Naive B cell (primary cell): ENCODE measurements around the gene COX5A. TPM values are rescaled to one million over a fixed set of nuclear protein-coding genes. Genes with fewer than 3 reads are reported as not detected.
"Not testable (repeated sequence)": the region's sequence is repeated elsewhere in the genome, so short reads cannot be mapped to it uniquely, and the experiment has no call there.

Experiments
- ATAC-seq, 2 donors: fragments of 150-1000 bp; cut with Tn5 transposase; 2 replicates each; pipeline ENCODE4 v1.10.0; 2021; ENCODE audit warnings: low read depth in 2 of 2, mild to moderate bottlenecking in 2 of 2, moderate library complexity in 2 of 2
- DNase-seq: peaks from one replicate; pipeline ENCODE4 v3.0.0; 2022
- H3K27ac Mint-ChIP-seq, 6 donors: one replicate each; pipeline ENCODE4 v1.8.0; 2020 to 2022; ENCODE audit warnings: mild to moderate bottlenecking in 6 of 6, mixed read lengths in 6 of 6, moderate library complexity in 5 of 6, inconsistent platforms in 2 of 6
- H3K27me3 Mint-ChIP-seq, 3 donors: one replicate each; pipeline ENCODE4 v1.8.0; 2021 to 2022; ENCODE audit warnings: mixed read lengths in 3 of 3, mild to moderate bottlenecking in 1 of 3
- H3K36me3 Mint-ChIP-seq, 2 donors: one replicate each; pipeline ENCODE4 v1.8.0; 2020 to 2022; ENCODE audit warnings: mixed read lengths in 2 of 2, inconsistent platforms in 1 of 2, mild to moderate bottlenecking in 1 of 2
- H3K4me1 Mint-ChIP-seq, 3 donors: one replicate each; pipeline ENCODE4 v1.8.0; 2020 to 2022; ENCODE audit warnings: mixed read lengths in 3 of 3, inconsistent platforms in 1 of 3, mild to moderate bottlenecking in 1 of 3, moderate library complexity in 1 of 3
- H3K4me3 Mint-ChIP-seq, 8 donors: one replicate each; pipeline ENCODE4 v1.8.0; 2020 to 2022; ENCODE audit warnings: mild to moderate bottlenecking in 8 of 8, mixed read lengths in 8 of 8, moderate library complexity in 8 of 8, inconsistent platforms in 2 of 8
- H3K9me3 Mint-ChIP-seq, 7 donors: one replicate each; pipeline ENCODE4 v1.8.0; 2020 to 2022; ENCODE audit warnings: mixed read lengths in 7 of 7, mild to moderate bottlenecking in 5 of 7, inconsistent platforms in 2 of 7, moderate library complexity in 1 of 7
- polyA plus RNA-seq, 6 donors: library from polyadenylated mRNA; unstranded; fragments of 300-500 nt; fragmentation: Illumina TruSeq; gene quantifications; one replicate each; pipeline ENCODE4 v1.2.3, GENCODE V29; 2021; ENCODE audit warnings: low read depth in 6 of 6

COX5A gene
- polyA plus RNA-seq, 6 donors from 2014 or later = 250 to 322 (median 270) TPM

DNA sequence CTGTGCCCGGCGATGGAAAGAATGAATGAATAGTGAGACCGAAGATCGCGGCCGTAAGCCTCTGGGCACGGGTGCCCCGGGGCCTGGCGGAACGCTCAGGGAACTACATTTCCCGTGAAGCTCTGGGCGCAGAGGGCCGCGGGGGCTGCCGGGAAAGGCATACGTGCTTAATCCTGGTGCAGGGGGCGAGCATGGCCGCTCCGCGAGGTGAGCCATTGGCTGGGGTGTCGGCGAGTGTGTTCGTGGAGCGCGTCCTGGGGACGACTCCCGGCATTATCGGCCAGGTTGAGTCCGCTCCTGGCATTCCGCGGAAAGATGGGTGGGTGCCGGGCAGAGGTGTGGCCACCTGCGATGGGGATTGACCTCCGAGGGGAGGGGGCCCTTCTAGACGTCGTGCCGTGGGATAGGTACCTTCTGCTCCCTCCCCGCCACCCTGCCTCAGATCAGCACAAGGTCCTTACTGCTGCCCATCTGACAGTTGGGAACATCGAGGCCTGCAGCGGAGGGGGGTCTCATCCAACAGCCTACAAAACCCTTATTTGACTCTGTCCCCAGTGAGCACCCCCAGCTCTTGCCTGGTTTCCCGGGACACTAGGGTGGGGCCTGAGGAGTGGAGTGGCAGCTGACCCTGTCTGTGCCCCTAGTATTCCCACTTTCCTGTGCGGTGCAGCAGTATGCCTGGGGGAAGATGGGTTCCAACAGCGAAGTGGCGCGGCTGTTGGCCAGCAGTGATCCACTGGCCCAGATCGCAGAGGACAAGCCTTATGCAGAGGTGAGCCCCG lies 47.8 kb downstream of the COX5A start, which contains the start of gene MPI:
TSS of gene MPI (plus strand) at position 160 of the 782 bp plus-strand sequence. CDS start at position 192, 32 bp downstream.
- Mint-ChIP-seq H3K4me1 (peaks cover 29 to 37% (median 37%) of the 10 kb centered on the region in 3 donors), H3K36me3 (peaks cover 0 to 7% of the 10 kb centered on the region in 2 donors), H3K27ac (peak within 1 kb of the TSS; percentile 45 to 91 (median 78)), H3K4me3 (peak within 1 kb of the TSS; percentile 85 to 96 (median 92)), H3K9me3 (no peaks in the 10 kb centered on the region), H3K27me3 (no peaks in the 10 kb centered on the region)
- ATAC-seq (peak; percentile 100), DNase-seq (peak; percentile 81)

DNA sequence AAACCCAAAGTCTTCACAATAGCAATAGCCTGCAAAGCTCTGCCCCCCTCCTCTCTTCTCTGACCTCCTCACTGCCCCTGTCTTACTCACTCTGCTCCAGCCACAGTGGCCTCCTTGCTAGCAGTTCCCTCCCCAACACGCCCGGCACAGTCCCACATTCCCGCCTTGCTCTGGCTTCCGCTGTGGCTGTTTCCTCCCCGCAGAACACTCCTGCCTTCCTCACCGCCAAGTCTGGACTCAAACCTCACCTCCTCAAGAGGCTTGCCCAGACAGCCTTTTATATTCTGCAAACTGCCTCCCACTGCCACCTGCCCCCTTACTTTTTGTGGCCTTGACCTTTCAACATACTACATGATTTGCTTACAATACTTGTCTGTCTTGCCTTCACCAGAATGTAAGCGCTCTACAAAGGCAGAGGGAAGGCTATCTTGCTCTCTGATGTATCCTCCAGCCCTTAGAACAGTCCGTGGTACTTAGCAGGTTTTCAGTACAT lies 48.4 kb downstream of the COX5A start:
- DNase-seq = no peak
- Mint-ChIP-seq H3K36me3 (peaks cover 0 to 7% of the 10 kb centered on the region in 2 donors), H3K4me1 (peaks cover 29 to 37% (median 37%) of the 10 kb centered on the region in 3 donors)

DNA sequence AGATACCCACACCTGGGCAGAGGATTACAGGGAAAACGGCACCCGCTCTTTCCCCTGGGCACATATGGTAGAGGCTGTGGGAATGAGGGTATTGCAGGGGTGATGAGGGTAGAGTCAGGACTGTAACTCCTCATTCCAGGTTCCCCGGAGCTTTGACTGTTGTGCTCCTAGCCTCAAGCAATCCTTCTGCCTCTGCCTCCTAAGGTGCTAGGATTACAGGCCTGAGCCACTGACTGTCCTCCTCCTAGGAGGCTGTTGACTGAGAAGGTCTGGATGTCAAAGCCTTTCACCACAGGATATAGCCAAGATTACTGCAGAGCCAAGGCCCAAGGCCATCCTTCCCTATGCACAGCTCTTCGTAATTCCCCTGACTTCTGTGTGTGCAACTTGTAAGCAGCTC lies 49.2 kb downstream of the COX5A start:
- peak overlapping the region in 4 of 8 donors; percentile 51 to 93 (median 88) for H3K4me3 Mint-ChIP-seq
- H3K36me3 Mint-ChIP-seq = peaks cover 0 to 5% of the 10 kb centered on the region in 2 donors
- no peak for ATAC-seq
- H3K4me1 Mint-ChIP-seq = peaks cover 27 to 34% (median 33%) of the 10 kb centered on the region in 3 donors
- no peak overlapping the region for H3K27ac Mint-ChIP-seq
- H3K9me3 Mint-ChIP-seq = no peaks in the 10 kb centered on the region
- H3K27me3 Mint-ChIP-seq = no peaks in the 10 kb centered on the region
- DNase-seq = no peak

More for the DNA sequence above, 48.4 kb downstream of the COX5A start:
- H3K9me3 Mint-ChIP-seq = no peaks in the 10 kb centered on the region
- peak; percentile 13 to 17 for ATAC-seq
- peak overlapping the region; percentile 45 to 91 (median 74) for H3K27ac Mint-ChIP-seq
- H3K4me3 Mint-ChIP-seq = peak overlapping the region; percentile 85 to 96 (median 92)
- H3K27me3 Mint-ChIP-seq = no peaks in the 10 kb centered on the region

DNA sequence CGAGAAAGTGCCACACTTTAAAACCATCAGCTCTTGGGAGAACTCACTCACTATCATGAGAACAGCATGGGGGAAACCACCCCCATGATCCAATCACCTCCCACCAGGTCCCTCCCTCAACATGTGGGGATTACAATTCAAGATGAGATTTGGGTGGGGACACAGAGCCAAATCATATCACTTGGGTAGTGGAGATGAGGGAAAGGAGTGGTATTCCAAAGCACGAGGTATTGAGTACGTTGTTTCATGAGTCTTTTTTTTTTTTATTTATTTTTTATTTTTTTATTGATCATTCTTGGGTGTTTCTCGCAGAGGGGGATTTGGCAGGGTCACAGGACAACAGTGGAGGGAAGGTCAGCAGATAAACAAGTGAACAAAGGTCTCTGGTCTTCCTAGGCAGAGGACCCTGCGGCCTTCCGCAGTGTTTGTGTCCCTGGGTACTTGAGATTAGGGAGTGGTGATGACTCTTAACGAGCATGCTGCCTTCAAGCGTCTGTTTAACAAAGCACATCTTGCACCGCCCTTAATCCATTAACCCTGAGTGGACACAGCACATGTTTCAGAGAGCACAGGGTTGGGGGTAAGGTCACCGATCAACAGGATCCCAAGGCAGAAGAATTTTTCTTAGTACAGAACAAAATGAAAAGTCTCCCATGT lies 50.2 kb downstream of the COX5A start:
- not testable (repeated sequence) for H3K27me3 Mint-ChIP-seq, H3K27ac Mint-ChIP-seq, H3K4me3 Mint-ChIP-seq, ATAC-seq, H3K36me3 Mint-ChIP-seq, DNase-seq, H3K9me3 Mint-ChIP-seq
- H3K4me1 Mint-ChIP-seq = peaks cover 16 to 23% (median 23%) of the 10 kb centered on the region in 3 donors

DNA sequence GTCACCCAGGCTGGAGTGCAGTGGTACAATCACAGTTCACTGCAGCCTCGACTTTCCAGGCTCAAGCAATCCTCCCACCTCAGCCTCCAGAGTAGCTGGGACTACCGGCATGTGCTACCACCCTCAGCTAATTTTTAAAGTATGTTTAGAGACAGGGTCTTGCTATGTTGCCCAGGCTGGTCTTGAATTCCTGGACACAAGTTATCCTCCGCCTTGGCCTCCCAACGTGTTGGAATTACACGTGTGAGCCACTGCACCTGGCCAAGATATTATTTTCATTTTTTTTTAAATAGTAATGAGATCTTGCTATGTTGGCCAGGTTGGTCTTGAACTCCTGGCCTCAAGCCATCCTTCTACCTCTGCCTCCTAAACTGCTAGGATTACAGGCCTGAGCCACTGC lies 52.4 kb downstream of the COX5A start:
- Mint-ChIP-seq H3K9me3 (peaks cover 0 to 2% (median 0%) of the 10 kb centered on the region in 7 donors), H3K27me3 (no peaks in the 10 kb centered on the region), H3K36me3 (no peaks in the 10 kb centered on the region), H3K4me3 (no peak overlapping the region), H3K4me1 (peaks cover 11 to 18% (median 13%) of the 10 kb centered on the region in 3 donors), H3K27ac (no peak overlapping the region)
- ATAC-seq = no peak
- DNase-seq = no peak

DNA sequence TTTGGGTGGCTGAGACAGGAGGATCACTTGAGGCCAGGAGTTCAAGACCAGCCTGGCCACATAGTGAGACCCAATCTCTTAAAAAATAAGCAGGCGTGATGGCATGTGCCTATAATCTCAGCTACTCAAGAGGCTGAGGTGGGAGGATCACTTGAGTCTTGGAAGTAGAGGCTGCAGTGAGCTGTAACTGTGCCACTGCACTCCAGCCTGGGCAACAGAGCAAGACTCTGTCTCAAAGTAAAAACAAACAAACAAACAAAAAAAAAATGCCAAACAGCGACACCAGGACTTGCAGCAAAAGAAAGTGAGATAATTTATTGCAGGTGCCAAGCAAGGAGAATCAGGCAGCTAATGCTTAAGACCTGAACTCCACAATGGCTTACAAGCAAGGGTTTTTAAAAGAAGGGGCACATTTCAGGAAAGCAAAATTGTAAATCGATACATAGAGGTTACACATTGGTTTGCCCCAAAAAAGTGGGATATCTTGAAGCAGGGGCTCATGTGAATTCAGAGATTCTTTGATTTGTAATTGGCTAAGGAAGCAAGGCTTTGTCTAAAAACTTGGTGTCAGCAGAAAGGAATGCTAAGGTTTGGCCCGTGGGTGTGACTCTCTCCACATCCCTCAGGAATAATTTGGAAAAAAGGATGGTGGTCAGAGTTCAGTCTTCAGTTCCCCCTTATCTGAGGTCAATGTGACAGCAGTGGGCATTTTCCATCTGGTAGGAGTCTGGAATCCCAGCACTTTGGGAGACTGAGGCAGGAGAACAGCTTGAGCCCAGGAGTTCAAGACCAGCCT lies 53.2 kb downstream of the COX5A start:
- Mint-ChIP-seq H3K4me3 (no peak overlapping the region), H3K4me1 (peaks cover 4 to 10% (median 6%) of the 10 kb centered on the region in 3 donors), H3K27ac (peak overlapping the region in 1 of 6 donors; percentile 10), H3K9me3 (peaks cover 0 to 2% (median 0%) of the 10 kb centered on the region in 7 donors), H3K27me3 (no peaks in the 10 kb centered on the region), H3K36me3 (no peaks in the 10 kb centered on the region)
- ATAC-seq = no peak
- no peak for DNase-seq

DNA sequence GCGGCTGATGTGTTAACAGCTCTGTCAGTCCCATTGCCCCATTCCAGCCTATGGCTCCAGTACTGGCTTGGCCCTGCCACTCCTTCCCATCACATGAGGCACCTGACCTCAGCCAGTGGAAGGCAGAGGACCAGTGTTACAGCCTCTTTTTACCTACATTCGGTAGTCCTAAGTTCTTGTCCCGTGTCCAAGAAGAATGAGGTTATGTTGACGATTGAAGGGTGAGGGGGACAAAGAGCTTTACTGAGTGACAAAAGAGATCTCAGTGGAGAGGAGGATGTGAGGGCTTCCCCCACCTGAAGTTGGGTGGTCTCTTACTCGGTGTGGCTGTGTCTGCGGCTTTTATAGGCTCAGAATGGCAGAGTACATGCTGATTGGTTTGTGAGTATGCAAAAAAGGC lies 55.3 kb downstream of the COX5A start:
- Mint-ChIP-seq H3K27ac (no peak overlapping the region), H3K4me3 (no peak overlapping the region), H3K27me3 (no peaks in the 10 kb centered on the region)

DNA sequence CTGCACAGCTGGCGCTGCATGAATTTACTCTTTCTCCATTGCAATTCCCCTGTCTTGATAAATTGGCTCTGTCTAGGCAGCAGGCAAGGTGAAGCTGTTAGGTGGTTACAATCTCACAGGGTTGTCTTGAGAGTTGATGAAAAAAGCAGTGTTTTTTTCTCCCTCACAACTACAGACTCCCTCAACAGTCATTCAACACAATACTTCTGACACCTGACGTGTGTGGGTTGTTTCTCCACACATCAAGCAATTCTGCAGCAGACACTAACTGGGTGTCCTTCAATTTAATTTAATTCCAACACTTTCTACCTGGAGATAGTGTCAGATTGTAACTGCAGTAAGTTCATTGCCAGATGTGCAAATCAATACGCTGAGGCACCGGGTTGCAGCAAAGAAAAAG lies 59.6 kb downstream of the COX5A start:
- Mint-ChIP-seq H3K4me1 (peaks cover 4 to 9% (median 5%) of the 10 kb centered on the region in 3 donors), H3K4me3 (no peak overlapping the region), H3K9me3 (peaks cover 0 to 2% (median 0%) of the 10 kb centered on the region in 7 donors), H3K27ac (no peak overlapping the region), H3K36me3 (no peaks in the 10 kb centered on the region), H3K27me3 (no peaks in the 10 kb centered on the region)
- DNase-seq = no peak
- ATAC-seq = no peak

More for the DNA sequence above, 55.3 kb downstream of the COX5A start:
- no peak for DNase-seq
- no peak for ATAC-seq
- H3K36me3 Mint-ChIP-seq = no peaks in the 10 kb centered on the region
- H3K4me1 Mint-ChIP-seq = peaks cover 0 to 1% (median 0%) of the 10 kb centered on the region in 3 donors
- peaks cover 0 to 2% (median 0%) of the 10 kb centered on the region in 7 donors for H3K9me3 Mint-ChIP-seq

DNA sequence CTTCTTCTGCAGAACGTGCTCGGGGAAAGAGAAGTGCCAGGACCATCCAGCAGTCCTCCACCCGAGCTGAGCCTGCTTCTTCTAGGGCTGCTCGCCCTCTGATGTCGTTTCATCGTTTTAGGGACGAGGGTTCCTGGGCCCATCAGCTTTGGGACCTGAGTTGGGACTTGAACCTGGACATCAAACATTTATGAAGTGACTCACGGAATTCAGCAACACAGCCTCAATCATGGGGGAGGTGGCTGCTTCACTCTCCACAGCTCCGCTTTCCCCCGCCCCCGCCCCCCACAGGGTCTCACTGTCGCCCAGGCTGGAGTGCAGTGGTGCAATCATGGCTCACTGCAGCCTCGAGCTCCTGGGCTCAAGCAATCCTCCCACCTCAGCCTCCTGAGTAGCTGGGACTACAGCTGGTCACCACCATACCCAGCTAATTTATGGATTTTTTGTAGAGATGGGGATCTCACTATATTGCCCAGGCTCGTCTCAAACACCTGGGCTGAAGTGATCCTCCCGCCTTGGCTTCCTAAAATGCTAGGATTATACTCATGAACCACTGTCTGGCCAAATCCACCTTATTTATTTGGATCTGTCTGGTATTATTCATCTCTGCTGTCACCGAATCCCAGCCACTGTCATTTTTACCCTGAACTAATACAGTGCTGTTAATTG lies 64.0 kb downstream of the COX5A start:
- ATAC-seq = no peak
- Mint-ChIP-seq H3K4me1 (peaks cover 29 to 41% (median 35%) of the 10 kb centered on the region in 3 donors), H3K27me3 (no peaks in the 10 kb centered on the region), H3K4me3 (peak overlapping the region; percentile 94 to 100 (median 98)), H3K27ac (peak overlapping the region in 5 of 6 donors; percentile 88 to 96 (median 95)), H3K36me3 (peaks cover 0 to 8% of the 10 kb centered on the region in 2 donors), H3K9me3 (no peaks in the 10 kb centered on the region)
- DNase-seq = no peak

DNA sequence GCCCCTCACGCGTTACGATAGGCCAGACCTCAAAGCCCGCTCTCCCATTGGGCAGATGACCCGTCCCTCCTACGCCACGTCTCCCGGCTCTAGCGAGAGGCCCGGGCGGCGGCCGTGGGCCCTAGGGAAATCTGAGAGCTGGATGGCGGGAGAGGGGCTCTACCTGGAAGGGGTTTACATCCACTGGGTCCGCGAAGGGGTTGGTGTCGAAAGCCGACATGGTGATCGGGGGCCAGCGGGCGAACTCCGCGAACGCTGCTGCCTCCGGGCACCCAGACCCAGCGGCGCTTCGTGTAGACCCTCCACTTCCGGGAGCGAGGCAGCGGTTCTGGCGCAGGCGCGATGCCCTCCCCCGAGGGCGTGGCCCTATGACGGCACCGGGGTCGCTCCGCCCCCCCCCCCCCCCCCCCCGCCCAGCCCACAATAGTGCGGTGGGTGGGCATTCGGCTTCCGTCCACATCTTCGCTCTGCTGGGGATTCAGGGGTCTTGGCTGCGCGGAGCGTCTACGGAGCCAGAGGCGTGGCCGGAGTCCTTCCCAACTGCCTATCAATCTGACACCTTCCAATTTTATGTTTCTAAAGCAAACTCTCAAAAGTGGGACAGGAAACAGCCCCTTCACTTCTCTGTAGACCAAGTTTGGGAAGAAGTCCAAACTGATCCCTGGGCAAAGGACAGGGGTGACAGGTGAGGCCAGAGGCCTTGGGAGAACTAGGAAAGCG lies 64.7 kb downstream of the COX5A start, which contains the start of gene SCAMP2:
TSS of gene SCAMP2 (minus strand) at position 330 of the 720 bp plus-strand sequence. CDS start at position 220, 110 bp downstream.
- no peaks in the 10 kb centered on the region for H3K9me3 Mint-ChIP-seq
- H3K4me1 Mint-ChIP-seq = peaks cover 30 to 47% (median 39%) of the 10 kb centered on the region in 3 donors
- DNase-seq (peak; percentile 94), ATAC-seq (peak; percentile 94 to 95)
- H3K4me3 Mint-ChIP-seq = peak within 1 kb of the TSS; percentile 94 to 100 (median 98)
- peak within 1 kb of the TSS; percentile 92 to 97 (median 96) for H3K27ac Mint-ChIP-seq
- no peaks in the 10 kb centered on the region for H3K27me3 Mint-ChIP-seq
- H3K36me3 Mint-ChIP-seq = peaks cover 0 to 8% of the 10 kb centered on the region in 2 donors

DNA sequence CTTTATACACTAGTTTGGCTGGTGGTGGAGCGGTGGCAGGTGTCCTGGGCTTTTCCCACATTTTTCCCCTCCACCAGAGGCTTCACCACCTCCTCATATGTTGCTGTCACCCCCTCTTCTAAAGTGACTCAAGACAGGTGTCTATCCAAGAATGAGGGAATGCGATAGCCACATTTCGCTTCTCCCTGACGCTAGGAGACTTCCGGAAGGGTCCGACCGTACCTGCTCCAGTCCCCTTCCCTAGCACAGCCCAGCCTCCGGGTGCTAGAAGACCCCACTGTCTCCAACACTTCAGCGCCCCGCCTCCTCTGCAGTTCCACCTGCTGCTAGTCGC lies 65.2 kb downstream of the COX5A start:
- DNase-seq = no peak
- H3K27me3 Mint-ChIP-seq = no peaks in the 10 kb centered on the region
- peaks cover 35 to 53% (median 44%) of the 10 kb centered on the region in 3 donors for H3K4me1 Mint-ChIP-seq
- no peaks in the 10 kb centered on the region for H3K9me3 Mint-ChIP-seq
- H3K4me3 Mint-ChIP-seq = peak overlapping the region; percentile 94 to 100 (median 98)
- no peak for ATAC-seq
- peak overlapping the region; percentile 92 to 97 (median 96) for H3K27ac Mint-ChIP-seq
- H3K36me3 Mint-ChIP-seq = peaks cover 0 to 8% of the 10 kb centered on the region in 2 donors
